KOPT-K1 (cell line): ENCODE data around the gene EMB.
"Not testable (repeated sequence)": the region's sequence is repeated elsewhere in the genome, so short reads cannot be mapped to it uniquely, and the experiment has no call there.

Experiments used
- H3K27ac ChIP-seq: fragments of 200-600 bp; sonication (generic); 2 replicates; pipeline ENCODE4 v1.5.1; 2016; ENCODE audit warnings: antibody characterized with exemption, mild to moderate bottlenecking, low read depth, low read length; ENCODE audit not compliant: poor library complexity, severe bottlenecking
- H3K36me3 ChIP-seq: fragments of 200-600 bp; sonication (generic); 2 replicates; pipeline ENCODE4 v1.5.1; 2017; ENCODE audit warnings: antibody characterized with exemption, mild to moderate bottlenecking, low read length, moderate library complexity; ENCODE audit not compliant: insufficient read depth
- H3K9me3 ChIP-seq: fragments of 200-600 bp; sonication (generic); 2 replicates; pipeline ENCODE4 v1.5.1; 2017; ENCODE audit warnings: antibody characterized with exemption, low read length, mild to moderate bottlenecking; ENCODE audit not compliant: insufficient read depth, poor library complexity, severe bottlenecking

EMB gene, protein sequence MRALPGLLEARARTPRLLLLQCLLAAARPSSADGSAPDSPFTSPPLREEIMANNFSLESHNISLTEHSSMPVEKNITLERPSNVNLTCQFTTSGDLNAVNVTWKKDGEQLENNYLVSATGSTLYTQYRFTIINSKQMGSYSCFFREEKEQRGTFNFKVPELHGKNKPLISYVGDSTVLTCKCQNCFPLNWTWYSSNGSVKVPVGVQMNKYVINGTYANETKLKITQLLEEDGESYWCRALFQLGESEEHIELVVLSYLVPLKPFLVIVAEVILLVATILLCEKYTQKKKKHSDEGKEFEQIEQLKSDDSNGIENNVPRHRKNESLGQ

GRCh38 chr5:50440651-50441492, at the start of gene EMB:
EMB (minus strand) TSS chr5:50441288; CDS start chr5:50441151, 137 bp downstream.
- H3K9me3 ChIP-seq, result no peaks in the 10 kb centered on the region
- no peaks in the 10 kb centered on the region; the same call in 1 of the 2 replicates for H3K36me3 ChIP-seq
- H3K27ac ChIP-seq, result peak within 1 kb of the TSS; percentile 93

DNA sequence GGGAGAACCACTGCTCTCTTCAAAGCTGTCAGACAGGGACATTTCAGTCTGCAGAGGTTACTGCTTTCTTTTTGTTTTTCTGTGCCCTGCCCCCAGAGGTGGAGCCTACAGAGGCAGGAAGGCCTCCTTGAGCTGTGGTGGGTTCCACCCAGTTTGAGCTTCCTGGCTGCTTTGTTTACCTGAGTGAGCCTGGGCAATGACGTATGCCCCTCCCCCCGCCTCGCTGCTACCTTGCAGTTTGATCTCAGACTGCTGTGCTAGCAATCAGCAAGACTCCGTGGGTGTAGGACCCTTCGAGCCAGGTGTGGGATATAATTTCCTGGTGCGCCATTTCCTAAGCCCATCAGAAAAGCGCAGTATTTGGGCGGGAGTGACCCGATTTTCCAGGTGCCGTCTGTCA, 48.4 kb upstream of the EMB start:
- not testable (repeated sequence) for H3K27ac ChIP-seq, H3K36me3 ChIP-seq
- peaks cover 16% of the 10 kb centered on the region for H3K9me3 ChIP-seq

- not testable (repeated sequence) for H3K36me3 ChIP-seq, H3K27ac ChIP-seq
- peaks cover 10% of the 10 kb centered on the region for H3K9me3 ChIP-seq
Measured at GRCh38 chr5:50478790-50479189, 37.7 kb upstream of the EMB start.

DNA sequence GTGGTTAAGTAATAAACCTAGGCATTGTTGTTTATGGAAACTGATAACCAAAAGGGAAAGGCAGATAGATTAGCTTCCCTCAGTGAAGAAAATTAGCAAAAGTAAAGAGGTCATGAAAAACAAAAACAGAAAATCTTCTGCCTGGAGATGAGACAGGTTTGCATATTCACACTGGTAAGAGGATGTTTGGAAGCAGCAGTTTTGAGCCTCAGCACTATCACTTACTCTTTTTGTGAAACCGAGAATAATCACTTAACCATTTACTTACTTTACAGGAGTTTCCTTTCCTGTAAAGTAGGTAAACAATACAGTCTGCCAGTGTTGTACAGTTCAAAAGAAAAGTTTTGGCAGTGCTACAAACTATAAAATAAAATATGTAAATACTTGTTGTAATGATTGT, 35.5 kb upstream of the EMB start:
- H3K9me3 ChIP-seq, result peaks cover 10% of the 10 kb centered on the region

DNA sequence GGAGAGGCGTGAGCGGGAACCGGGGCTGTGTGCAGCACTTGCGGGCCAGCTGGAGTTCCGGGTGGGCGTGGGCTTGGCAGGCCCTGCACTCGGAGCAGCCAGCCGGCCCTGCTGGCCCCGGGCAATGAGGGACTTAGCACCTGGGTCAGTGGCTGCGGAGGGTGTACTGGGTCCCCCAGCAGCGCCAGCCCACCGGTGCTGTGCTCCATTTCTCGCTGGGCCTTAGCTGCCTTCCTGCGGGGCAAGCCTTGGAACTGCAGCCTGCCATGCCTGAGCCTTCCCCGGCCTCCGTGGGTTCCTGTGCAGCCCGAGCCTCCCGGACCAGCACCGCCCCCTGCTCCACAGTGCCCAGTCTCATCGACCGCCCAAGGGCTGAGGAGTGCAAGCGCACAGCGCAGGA, 23.9 kb upstream of the EMB start:
- not testable (repeated sequence) for H3K27ac ChIP-seq, H3K9me3 ChIP-seq, H3K36me3 ChIP-seq

More for the DNA sequence above, 35.5 kb upstream of the EMB start:
- H3K27ac ChIP-seq, result no peak overlapping the region
- no peaks in the 10 kb centered on the region for H3K36me3 ChIP-seq

- H3K9me3 ChIP-seq, result no peaks in the 10 kb centered on the region
- no peak overlapping the region for H3K27ac ChIP-seq
- no peaks in the 10 kb centered on the region for H3K36me3 ChIP-seq
Measured at GRCh38 chr5:50463726-50464125, 22.6 kb upstream of the EMB start.

DNA sequence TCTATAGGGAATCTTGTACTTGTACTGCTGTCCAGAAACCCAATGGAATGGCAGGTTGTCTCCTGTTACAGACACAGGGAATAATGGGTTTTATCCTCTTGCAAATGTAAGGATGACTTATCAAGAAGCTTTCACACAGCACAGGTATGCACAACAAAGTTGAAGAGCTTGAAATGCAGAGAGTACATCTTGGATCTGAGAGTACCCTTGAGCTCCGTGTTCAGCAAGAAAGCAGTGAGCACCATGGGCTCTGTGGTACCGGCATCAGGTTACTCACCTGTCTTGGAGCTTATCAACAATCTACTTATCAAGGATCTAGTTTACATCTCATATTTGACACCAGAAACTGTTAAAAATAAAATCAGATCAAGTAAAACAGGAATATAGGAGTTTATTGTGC, 22.0 kb upstream of the EMB start:
- H3K27ac ChIP-seq, result no peak overlapping the region
- no peaks in the 10 kb centered on the region for H3K9me3 ChIP-seq
- H3K36me3 ChIP-seq, result no peaks in the 10 kb centered on the region

GRCh38 chr5:50462579-50462978, 21.5 kb upstream of the EMB start:
- not testable (repeated sequence) for H3K27ac ChIP-seq, H3K36me3 ChIP-seq, H3K9me3 ChIP-seq

GRCh38 chr5:50458372-50458771, 17.3 kb upstream of the EMB start:
- not testable (repeated sequence) for H3K27ac ChIP-seq, H3K9me3 ChIP-seq, H3K36me3 ChIP-seq

DNA sequence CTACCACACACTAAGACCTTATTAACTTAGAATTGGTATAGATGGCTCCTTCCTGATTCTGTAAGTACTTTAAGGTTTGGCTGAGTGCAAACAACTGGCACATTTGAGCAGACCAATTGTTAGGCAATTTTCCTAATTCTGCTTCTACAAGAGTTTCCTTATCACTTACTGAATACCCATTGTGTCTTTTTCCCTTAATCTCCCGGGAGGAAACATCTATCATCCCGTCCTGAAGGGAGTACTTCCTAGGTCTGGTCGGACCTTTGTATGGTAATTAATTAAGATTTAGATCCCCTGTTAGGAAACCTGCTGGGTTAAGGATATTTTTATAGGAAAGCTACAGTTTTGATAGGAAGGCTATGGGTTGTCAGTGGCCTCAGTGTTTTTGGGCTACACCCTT, 8.2 kb upstream of the EMB start:
- not testable (repeated sequence) for H3K27ac ChIP-seq, H3K36me3 ChIP-seq, H3K9me3 ChIP-seq

DNA sequence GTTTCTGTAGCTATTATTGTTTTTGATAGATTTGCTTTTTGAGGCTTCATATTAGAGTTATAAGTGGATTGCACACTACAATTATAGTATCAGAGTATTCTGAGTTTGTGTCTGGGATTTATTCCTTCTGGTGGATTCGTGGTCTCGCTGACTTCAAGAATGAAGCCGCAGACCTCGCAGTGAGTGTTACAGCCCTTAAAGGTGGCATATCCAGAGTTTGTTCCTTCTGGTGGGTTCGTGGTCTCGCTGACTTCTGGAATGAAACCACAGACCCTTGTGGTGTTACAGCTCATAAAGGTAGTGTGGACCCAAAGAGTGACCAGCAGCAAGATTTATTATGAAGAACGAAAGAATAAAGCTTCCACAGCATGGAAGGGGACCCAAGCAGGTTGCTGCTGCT, 6.9 kb upstream of the EMB start:
- Histone ChIP-seq H3K27ac (no peak overlapping the region), H3K9me3 (peaks cover 5% of the 10 kb centered on the region), H3K36me3 (no peaks in the 10 kb centered on the region)

- no peak overlapping the region for H3K27ac ChIP-seq
- H3K9me3 ChIP-seq, result peaks cover 5% of the 10 kb centered on the region
- no peaks in the 10 kb centered on the region for H3K36me3 ChIP-seq
Measured at GRCh38 chr5:50447228-50447627, 6.1 kb upstream of the EMB start.

GRCh38 chr5:50445296-50445949, 4.3 kb upstream of the EMB start:
- Histone ChIP-seq H3K9me3 (peaks cover 5% of the 10 kb centered on the region), H3K27ac (peak overlapping the region; percentile 90)

GRCh38 chr5:50442559-50443539, 1.8 kb upstream of the EMB start:
- H3K36me3 ChIP-seq, H3K9me3 ChIP-seq: not testable (repeated sequence)
- peak overlapping the region; percentile 93 for H3K27ac ChIP-seq

More at GRCh38 chr5:50445296-50445949, 4.3 kb upstream of the EMB start:
- no peaks in the 10 kb centered on the region for H3K36me3 ChIP-seq
